Measurements from ENCODE around the gene NFATC2. TPM values are rescaled to one million over a fixed set of nuclear protein-coding genes. Genes with fewer than 3 reads are reported as not detected.

The NFATC2 gene
- total and polyA plus RNA-seq, 2 of the 4 experiments (the other 2 are of a cell fraction), result 0.18 to 0.38 TPM

- 86% methylated on average over 11 of the region's 22 CpGs; no CpG with 5 or more reads in 1 of the 2 experiments for WGBS, 2 experiments (ENCODE audit: extremely low coverage in 2 of 2, insufficient read length in 1 of 2)
- Histone ChIP-seq H2BK20ac (ENCODE audit: low read depth, low read length) (no peak overlapping the region), H3K36me3 (ENCODE audit: control insufficient read depth, insufficient read depth, low read length) (no peaks in the 10 kb centered on the region), H3K79me1 (ENCODE audit: low read depth in 1 of 2, low read length in 2 of 2) (no peaks in the 10 kb centered on the region), H3K14ac (replicated peaks; ENCODE audit: low read depth, low read length) (no peak overlapping the region), H3K9ac (ENCODE audit: low read depth, low read length) (no peak overlapping the region), H4K91ac (ENCODE audit: insufficient read depth, low read depth, low read length) (no peak overlapping the region), H2AK9ac (replicated peaks; ENCODE audit: low read depth, low read length, poor library complexity) (no peak overlapping the region), H3K27ac (ENCODE audit: insufficient read depth, low read length) (no peak overlapping the region), H3K23ac (ENCODE audit: low read depth, low read length) (no peak overlapping the region), H3K4me2 (ENCODE audit: low read depth, low read length) (no peak overlapping the region), H3K9me1 (ENCODE audit: insufficient read depth, low read length) (0 out of 2 replicates have a peak, but pooled peaks cover 7% of the 10 kb centered on the region), H3K9me3 (ENCODE audit: control insufficient read depth, insufficient read depth, low read length) (no peaks in the 10 kb centered on the region), H3K4ac (ENCODE audit: low read depth, low read length) (no peak overlapping the region), H2BK120ac (ENCODE audit: low read depth, low read length) (no peak overlapping the region), H3K4me3 (ENCODE audit: insufficient read depth, low read depth, low read length) (no peak overlapping the region), H3K4me1 (ENCODE audit: control insufficient read depth, insufficient read depth, low read length) (peaks cover 2% of the 10 kb centered on the region; the same call in 1 of the 2 replicates), H3K27me3 (ENCODE audit: control insufficient read depth, insufficient read depth, low read length) (no peaks in the 10 kb centered on the region), H4K8ac (ENCODE audit: low read depth in 2 of 2, low read length in 2 of 2) (no peak overlapping the region), H2AK5ac (ENCODE audit: low read depth, low read length) (no peak overlapping the region), H2BK5ac (ENCODE audit: low read depth, low read length, poor library complexity, severe bottlenecking) (no peak overlapping the region), H3K56ac (ENCODE audit: extremely low read depth, insufficient read depth, low read length) (no peak overlapping the region), H2AFZ (replicated peaks; ENCODE audit: low read length, poor library complexity) (no peak overlapping the region), H2BK15ac (ENCODE audit: low read depth, low read length) (no peak overlapping the region), H4K5ac (ENCODE audit: low read depth, low read length) (no peak overlapping the region), H3K18ac (ENCODE audit: low read depth, low read length) (no peak overlapping the region), H4K20me1 (ENCODE audit: insufficient read depth, low read length) (no peaks in the 10 kb centered on the region)
- ATAC-seq (ENCODE audit: low read depth) (no peak), DNase-seq (no peak)
- TF ChIP-seq MXI1 (IDR thresholded peaks at IDR 0.05; ENCODE audit: borderline replicate concordance, low read depth, low read length) (no peak), SMC3 (IDR thresholded peaks at IDR 0.05; ENCODE audit: low read depth, low read length) (no peak), RCOR1 (IDR thresholded peaks at IDR 0.05; ENCODE audit: insufficient replicate concordance, low read length) (no peak), MAFK (IDR thresholded peaks at IDR 0.05; ENCODE audit: low read depth, low read length) (no peak), CEBPB (IDR thresholded peaks at IDR 0.05; ENCODE audit: low read depth, low read length) (no peak), USF2 (IDR thresholded peaks at IDR 0.05; ENCODE audit: low read depth, low read length) (no peak), CHD1 (IDR thresholded peaks at IDR 0.05; ENCODE audit: low read depth, low read length) (no peak), RFX5 (IDR thresholded peaks at IDR 0.05; ENCODE audit: low read depth, low read length) (no peak), POLR2A (IDR thresholded peaks at IDR 0.05; ENCODE audit: low read depth, low read length) (no peak), ELK1 (IDR thresholded peaks at IDR 0.05; ENCODE audit: borderline replicate concordance, low read depth, low read length) (no peak), RAD21 (IDR thresholded peaks at IDR 0.05; ENCODE audit: low read length) (no peak), FOS (IDR thresholded peaks at IDR 0.05; ENCODE audit: low read depth, low read length) (no peak), CTCF (conservative IDR thresholded peaks at IDR 0.05; ENCODE audit: low read depth, low read length) (no peak), MAZ (IDR thresholded peaks at IDR 0.05; ENCODE audit: borderline replicate concordance, low read depth, low read length) (no peak), BHLHE40 (IDR thresholded peaks at IDR 0.05; ENCODE audit: low read depth, low read length) (no peak)
- no TSS peak for BruUV-seq (replicated peaks)
- in situ Hi-C loops (cut with MboI; ENCODE audit: low sequenced_read_pairs), result no loop called here
- POLR2A ChIA-PET (ENCODE audit: unreplicated experiment), result no interaction called here
- dilution Hi-C loops (cut with HindIII; ENCODE audit: low sequenced_read_pairs, unreplicated experiment), result no loop called here
- intact Hi-C loops (cut with micrococcal nuclease), result no loop called here
- CTCF ChIA-PET, result no interaction called here
Measured at GRCh38 chr20:51425347-51426106, 117.0 kb downstream of the NFATC2 start.

All from IMR-90 (cell line).